ENCODE results near the gene CDKN2C.

DNA sequence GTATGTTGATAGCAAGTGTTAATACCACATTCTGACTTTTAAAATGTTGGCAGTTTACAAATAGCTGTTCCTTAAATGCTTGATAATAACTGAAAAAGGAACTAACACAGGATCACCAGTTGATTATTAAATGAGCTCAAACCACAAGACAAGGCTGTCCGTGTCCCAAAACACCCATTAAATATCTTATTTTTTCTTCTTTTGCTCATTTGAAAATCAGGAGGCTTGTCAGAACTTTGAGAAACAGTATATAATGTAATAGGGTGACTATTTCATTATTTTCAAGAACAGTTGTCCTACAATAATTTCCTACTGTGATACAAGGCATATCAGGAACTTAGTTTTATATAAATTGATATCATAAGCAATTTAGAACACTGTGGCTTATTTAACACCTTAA lies 2.7 kb downstream of the CDKN2C start:
- TF ChIP-seq, protein P1, sequence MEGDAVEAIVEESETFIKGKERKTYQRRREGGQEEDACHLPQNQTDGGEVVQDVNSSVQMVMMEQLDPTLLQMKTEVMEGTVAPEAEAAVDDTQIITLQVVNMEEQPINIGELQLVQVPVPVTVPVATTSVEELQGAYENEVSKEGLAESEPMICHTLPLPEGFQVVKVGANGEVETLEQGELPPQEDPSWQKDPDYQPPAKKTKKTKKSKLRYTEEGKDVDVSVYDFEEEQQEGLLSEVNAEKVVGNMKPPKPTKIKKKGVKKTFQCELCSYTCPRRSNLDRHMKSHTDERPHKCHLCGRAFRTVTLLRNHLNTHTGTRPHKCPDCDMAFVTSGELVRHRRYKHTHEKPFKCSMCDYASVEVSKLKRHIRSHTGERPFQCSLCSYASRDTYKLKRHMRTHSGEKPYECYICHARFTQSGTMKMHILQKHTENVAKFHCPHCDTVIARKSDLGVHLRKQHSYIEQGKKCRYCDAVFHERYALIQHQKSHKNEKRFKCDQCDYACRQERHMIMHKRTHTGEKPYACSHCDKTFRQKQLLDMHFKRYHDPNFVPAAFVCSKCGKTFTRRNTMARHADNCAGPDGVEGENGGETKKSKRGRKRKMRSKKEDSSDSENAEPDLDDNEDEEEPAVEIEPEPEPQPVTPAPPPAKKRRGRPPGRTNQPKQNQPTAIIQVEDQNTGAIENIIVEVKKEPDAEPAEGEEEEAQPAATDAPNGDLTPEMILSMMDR (IDR thresholded peaks at IDR 0.05; ENCODE audit: insufficient read depth, low read length), result no peak
- TF ChIP-seq, protein P2, sequence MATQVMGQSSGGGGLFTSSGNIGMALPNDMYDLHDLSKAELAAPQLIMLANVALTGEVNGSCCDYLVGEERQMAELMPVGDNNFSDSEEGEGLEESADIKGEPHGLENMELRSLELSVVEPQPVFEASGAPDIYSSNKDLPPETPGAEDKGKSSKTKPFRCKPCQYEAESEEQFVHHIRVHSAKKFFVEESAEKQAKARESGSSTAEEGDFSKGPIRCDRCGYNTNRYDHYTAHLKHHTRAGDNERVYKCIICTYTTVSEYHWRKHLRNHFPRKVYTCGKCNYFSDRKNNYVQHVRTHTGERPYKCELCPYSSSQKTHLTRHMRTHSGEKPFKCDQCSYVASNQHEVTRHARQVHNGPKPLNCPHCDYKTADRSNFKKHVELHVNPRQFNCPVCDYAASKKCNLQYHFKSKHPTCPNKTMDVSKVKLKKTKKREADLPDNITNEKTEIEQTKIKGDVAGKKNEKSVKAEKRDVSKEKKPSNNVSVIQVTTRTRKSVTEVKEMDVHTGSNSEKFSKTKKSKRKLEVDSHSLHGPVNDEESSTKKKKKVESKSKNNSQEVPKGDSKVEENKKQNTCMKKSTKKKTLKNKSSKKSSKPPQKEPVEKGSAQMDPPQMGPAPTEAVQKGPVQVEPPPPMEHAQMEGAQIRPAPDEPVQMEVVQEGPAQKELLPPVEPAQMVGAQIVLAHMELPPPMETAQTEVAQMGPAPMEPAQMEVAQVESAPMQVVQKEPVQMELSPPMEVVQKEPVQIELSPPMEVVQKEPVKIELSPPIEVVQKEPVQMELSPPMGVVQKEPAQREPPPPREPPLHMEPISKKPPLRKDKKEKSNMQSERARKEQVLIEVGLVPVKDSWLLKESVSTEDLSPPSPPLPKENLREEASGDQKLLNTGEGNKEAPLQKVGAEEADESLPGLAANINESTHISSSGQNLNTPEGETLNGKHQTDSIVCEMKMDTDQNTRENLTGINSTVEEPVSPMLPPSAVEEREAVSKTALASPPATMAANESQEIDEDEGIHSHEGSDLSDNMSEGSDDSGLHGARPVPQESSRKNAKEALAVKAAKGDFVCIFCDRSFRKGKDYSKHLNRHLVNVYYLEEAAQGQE (IDR thresholded peaks at IDR 0.05; ENCODE audit: insufficient replicate concordance, low read depth), result no peak
